ENCODE data around the gene CACNA1C.

The CACNA1C gene

GRCh38 chr12:2302711-2303580 is 250.2 kb downstream of the CACNA1C start:
- no peak for DNase-seq

DNA sequence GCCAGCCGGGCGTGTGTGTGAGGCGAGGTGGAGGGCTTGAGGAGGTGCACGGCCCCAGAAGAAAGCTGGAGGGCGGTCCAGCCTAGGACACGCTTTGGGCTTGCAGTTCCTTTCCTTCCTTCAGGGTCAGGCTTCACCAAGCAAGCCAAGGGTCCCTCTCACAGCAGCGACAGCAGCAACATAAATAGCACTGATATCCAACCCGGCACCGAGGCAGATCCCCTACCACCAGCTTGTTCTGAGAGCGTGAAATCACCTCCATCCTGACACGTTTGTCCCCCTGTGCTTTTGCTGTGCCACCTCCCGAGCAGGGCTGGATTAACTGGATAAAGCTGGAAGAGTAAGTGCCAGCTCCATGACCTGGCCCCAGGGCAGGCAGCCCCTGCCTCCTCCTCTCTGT is 251.4 kb downstream of the CACNA1C start:
- DNase-seq, result no peak

GRCh38 chr12:2306012-2306411 is 253.2 kb downstream of the CACNA1C start:
- DNase-seq, result no peak

DNA sequence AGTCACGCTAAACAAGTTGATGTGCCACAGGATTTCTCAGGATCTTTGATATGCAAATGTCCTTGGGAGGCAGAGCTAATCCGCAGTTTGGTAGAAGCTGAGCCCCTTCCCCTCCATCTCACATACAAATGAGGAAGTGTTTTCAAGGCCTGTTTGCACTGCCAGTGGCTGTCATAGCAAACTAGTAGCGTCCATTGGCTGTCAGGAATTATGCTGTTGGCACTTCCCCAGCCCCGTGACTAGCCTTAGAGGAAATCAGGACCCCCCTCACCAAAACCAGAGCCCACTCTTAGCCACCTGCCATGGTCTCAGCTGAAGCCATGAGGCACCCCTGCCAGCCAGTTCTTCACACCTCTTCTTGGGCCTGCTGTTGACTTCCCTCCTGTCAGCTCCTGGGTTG is 253.9 kb downstream of the CACNA1C start:
- DNase-seq, result no peak

- DNase-seq, result no peak
Observed at GRCh38 chr12:2307550-2307949, 254.8 kb downstream of the CACNA1C start.

DNA sequence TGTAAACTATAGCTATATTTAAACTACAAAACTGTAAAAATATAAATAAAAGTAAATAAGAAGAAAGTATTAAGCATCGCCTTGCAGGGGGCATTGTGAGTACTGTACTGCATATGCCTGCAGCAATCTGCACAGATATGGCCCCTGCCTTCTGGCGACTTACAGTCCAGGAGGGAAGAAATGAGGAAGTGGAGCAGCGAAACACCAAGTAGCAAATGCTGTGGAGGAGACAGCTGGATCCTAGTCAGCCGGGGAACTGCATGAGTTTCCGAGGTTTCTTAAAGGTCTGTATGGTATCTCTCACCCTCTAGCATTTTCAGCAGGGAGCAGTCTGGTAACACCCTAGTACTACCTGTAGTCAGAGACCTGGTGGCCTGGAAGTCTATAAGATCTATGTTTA is 256.9 kb downstream of the CACNA1C start:
- no peak for DNase-seq

- no peak for DNase-seq
Observed at GRCh38 chr12:2311020-2311778, 258.4 kb downstream of the CACNA1C start.

DNA sequence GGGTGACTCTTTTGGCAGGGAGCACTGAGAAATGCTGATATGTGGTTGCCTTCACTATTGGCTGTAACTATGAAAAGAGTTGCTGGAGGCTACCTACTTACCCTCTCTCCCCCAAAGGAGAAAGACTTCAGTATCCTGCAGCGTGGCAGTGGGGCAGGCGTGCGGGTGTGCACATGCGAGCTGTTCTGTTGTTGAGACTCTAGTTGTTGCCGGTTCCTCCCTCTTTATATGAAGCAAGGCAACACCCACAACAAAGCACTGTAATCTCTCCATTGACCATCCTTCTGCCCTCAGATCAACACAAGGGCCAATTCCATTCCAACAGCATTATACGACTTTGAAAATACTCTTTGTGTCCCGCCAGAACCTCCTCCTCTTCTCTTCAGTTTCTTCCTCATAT is 259.4 kb downstream of the CACNA1C start:
- no peak for DNase-seq

GRCh38 chr12:2312770-2313169 is 260.0 kb downstream of the CACNA1C start:
- DNase-seq, result no peak

DNA sequence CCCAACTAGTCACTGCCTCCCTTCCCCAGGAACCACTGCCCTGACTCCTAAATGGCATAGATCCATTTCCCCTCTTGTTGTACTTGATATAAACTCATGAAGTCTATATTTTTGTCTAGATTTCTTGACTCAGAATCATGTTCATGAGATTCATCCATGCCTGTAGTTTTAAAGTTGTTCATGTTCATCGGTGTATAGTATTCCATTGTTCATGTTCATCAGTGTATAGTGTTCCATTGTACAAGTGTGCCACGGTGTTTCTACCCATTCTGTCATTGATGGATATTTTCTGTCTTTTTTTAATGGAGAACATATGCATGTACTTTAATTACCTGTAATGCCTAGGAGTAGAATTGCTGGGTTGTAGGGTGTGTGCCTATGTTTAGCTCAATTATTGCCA is 261.7 kb downstream of the CACNA1C start:
- no peak for DNase-seq

DNA sequence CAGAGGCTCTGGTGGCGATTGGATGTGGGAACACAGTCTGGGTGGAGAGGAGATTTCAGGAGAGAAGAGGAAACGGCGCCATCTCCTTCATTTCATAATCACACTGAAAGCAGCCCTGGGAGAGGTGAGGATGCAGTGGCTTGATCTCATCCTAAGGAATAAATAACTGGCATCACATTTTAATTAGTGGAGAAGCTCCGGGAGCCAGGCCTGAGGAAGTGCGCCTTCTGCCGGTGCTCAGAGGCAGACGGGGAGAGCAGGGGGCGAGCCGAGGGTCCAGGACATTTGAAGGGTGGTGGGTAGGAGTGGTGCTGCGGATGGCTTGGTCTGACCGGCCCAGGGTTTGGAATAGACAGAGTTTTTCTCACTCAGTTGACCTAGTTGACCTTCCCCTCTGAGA is 265.0 kb downstream of the CACNA1C start:
- no peak for DNase-seq

GRCh38 chr12:2318286-2318685 is 265.5 kb downstream of the CACNA1C start:
- no peak for DNase-seq

- no peak for DNase-seq
Observed at GRCh38 chr12:2319136-2319535, 266.3 kb downstream of the CACNA1C start.

DNA sequence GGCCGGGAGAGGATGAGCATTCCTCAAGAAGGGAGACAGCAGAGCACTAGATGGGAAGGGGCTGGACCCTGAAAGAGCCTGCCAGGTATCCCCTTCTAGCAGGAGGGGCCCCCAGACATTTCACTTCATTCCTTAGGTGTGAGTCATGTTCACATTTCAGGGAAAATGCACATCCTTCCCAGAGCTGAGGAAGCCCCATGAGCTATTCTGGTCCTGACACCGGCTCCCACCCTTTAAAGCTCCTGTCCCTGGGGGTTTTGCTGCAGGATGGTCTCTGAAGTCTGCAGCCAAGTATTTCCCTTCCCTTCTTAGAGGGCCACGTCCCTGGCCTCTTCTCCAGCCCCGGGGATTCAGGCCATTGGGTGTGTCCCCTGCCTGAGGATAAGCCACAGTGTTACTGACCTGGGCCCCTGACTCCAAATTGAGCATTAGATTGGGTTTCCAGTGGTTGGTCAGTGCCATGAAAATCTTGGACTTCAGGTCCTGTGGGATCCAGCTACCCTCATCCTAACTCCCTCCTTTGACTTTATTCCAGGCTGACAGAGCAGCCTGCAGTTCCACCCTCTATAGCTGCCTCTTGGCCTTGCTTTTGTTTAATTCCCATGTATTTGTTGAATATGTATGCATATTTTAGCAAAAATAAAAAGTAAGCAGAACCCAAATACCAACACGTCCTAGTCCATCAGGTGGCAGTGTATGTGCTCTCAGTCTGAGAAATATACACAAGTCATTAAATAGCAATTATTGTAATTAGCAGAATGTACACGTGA is 267.1 kb downstream of the CACNA1C start:
- DNase-seq, result no peak

GRCh38 chr12:2320841-2321240 is 268.1 kb downstream of the CACNA1C start:
- DNase-seq, result no peak

- DNase-seq, result no peak
Observed at GRCh38 chr12:2322554-2323120, 269.9 kb downstream of the CACNA1C start.

GRCh38 chr12:2323532-2324255 is 270.9 kb downstream of the CACNA1C start:
- no peak for DNase-seq

GRCh38 chr12:2324387-2324786 is 271.6 kb downstream of the CACNA1C start:
- DNase-seq, result no peak

- no peak for DNase-seq
Observed at GRCh38 chr12:2325519-2325918, 272.7 kb downstream of the CACNA1C start.

DNA sequence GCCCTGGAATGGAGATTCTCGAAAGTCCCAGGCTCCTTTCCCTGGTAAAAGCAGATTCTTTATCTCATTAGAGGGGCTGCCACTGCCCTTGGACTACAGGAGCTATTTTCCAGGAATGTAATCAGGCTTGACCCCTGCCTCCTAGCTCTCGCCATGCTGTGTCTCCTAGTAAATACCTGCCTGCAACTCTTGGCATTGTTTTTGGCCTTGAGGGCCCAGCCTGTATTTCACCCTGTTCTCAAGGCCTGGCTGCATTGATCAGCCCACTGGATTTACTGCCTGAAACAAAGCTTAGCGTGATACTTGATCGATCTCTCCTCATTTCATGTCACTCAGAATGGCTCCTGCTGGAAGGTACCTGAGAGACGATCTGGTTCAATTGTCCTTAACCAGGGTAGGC is 273.7 kb downstream of the CACNA1C start:
- no peak for DNase-seq

DNA sequence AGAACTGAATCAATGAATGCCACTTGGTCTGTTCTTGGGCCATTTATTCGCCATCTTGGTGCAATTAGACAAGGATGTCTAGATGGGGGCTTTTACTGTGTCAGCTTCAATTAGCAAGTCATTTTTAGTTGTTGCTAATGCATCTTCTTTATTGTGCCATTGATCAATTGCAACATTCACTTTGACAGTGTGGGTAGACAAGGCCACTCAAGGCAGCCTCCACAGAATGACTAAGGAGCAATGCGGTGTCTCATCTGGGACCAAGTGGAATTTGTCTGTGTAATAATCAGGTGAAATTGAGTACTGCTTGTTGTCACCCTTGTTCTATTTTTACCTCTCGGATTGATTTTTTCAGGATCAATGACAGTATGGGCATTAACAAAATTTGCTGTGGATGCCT is 275.9 kb downstream of the CACNA1C start:
- DNase-seq, result no peak

- DNase-seq, result no peak
Observed at GRCh38 chr12:2329661-2330210, 276.9 kb downstream of the CACNA1C start.
